Skeletal muscle tissue (tissue), 4 donors: ENCODE data around the gene FXYD4. TPM values are rescaled to one million over a fixed set of nuclear protein-coding genes. Genes with fewer than 3 reads are reported as not detected.

Source experiments
- H3K27ac ChIP-seq: one replicate; pipeline ENCODE4 v1.7.0; 2013; ENCODE audit warnings: mild to moderate bottlenecking, low read depth, low read length, inconsistent platforms
- H3K27me3 ChIP-seq, 3 donors: one replicate each; pipeline ENCODE4 v1.7.0; 2013; ENCODE audit warnings: low read length in 3 of 3; ENCODE audit not compliant: control insufficient read depth in 3 of 3, insufficient read depth in 3 of 3
- H3K36me3 ChIP-seq, 3 donors: one replicate each; pipeline ENCODE4 v1.7.0; 2013; ENCODE audit warnings: low read length in 3 of 3; ENCODE audit not compliant: control insufficient read depth in 3 of 3, insufficient read depth in 3 of 3
- H3K4me1 ChIP-seq, 3 donors: one replicate each; pipeline ENCODE4 v1.7.0; 2013; ENCODE audit warnings: low read length in 3 of 3, mild to moderate bottlenecking in 3 of 3; ENCODE audit not compliant: control insufficient read depth in 3 of 3, insufficient read depth in 3 of 3
- H3K4me3 ChIP-seq, 3 donors: one replicate each; pipeline ENCODE4 v1.7.0; 2013; ENCODE audit warnings: low read length in 3 of 3
- H3K9ac ChIP-seq, 3 donors: one replicate each; pipeline ENCODE4 v1.7.0; 2013; ENCODE audit warnings: low read length in 3 of 3, mild to moderate bottlenecking in 3 of 3, moderate library complexity in 2 of 3, low read depth in 1 of 3
- H3K9me3 ChIP-seq, 3 donors: one replicate each; pipeline ENCODE4 v1.7.0; 2013; ENCODE audit warnings: low read length in 3 of 3; ENCODE audit not compliant: control insufficient read depth in 3 of 3
- total RNA-seq: library from RNA; depleted of rRNA; stranded (reverse); fragments of >200 nt; gene quantifications from one replicate; pipeline ENCODE4 v1.2.3, GENCODE V29; 2014
- donor health status: Osteomylitis.

FXYD4 gene
- total RNA-seq, 1 donor from 2014 or later, result not detected

DNA sequence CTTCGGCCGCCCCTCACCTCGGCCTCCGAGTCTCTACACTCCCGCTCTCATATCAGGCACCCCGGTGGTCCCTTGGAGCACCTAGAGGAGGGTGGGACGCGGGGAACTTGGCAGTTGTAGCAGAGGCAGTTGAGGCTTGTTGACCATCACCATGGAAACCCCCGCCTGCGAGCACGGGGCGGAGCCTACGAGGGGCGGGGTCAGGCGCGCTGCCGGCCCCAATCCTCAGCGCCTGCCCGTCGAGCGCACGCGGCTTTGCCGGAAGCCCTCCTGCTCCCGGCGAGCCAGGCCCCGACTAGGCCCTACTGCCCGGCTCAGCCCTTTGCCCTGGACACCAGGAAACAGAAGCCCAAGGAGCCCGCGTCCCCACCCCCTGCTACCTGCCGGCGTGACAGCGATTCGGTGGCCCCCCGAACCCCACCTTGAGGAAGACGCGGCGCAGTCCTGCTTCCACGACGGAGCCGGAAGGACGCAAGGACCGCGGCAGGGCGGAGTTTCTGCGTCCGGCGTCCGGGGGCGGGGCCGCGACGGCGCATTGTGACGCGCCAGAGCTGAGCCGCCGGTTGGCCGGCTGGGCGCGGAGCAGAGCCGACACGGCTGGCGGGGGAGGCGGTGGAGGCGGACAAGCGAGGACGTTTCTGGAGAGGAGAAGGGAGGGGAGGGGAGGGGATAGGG is 37.4 kb downstream of the FXYD4 start, which contains the start of gene HNRNPF:
Gene HNRNPF (minus strand): TSS at position 477 of the 675 bp plus-strand sequence. CDS start 21,302 bp downstream, outside the sequence.
- peak within 1 kb of the TSS; percentile 99 for H3K27ac ChIP-seq
- no peaks in the 10 kb centered on the region for H3K36me3 ChIP-seq
- peak within 1 kb of the TSS; percentile 88 to 92 (median 89) for H3K4me3 ChIP-seq
- H3K4me1 ChIP-seq, result peaks cover 15 to 27% (median 25%) of the 10 kb centered on the region in 3 donors
- no peaks in the 10 kb centered on the region for H3K27me3 ChIP-seq
- H3K9ac ChIP-seq, result peak within 1 kb of the TSS; percentile 84 to 92 (median 87)
- no peaks in the 10 kb centered on the region for H3K9me3 ChIP-seq

DNA sequence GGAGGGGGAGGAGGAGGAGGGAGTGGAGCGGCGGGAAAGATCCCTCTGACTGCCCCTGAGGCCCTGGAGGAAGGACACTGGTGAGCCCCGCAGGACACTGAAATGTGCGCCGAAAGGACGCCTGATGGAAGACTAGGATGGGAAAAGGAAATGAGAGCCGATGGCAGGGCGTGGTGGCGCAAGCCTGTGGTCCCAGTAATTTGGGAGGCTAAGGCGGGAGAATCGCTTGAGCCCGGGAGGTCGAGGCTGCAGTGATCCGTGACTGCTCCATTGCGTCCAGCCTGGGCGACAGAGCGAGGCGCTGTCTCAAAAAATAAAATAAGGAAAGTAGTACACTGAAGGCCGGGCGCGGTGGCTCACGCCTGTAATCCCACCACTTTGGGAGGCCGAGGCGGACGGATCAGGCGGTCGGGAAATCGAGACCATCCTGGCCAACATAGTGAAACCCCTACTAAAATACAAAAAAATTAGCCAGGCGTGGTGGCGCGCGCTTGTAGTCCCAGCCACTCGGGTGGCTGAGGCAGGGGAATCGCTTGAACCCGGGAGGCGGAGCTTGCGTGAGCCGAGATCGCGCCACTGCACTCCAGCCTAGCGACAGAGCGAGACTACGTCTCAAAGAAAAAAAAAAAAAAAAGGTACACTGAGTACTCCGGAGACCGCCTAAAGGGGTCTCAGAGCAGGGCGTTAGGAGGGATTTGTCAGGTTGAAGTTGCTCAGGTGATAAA is 38.1 kb downstream of the FXYD4 start:
- Histone ChIP-seq H3K27ac (peak overlapping the region; percentile 99), H3K36me3 (no peaks in the 10 kb centered on the region), H3K4me1 (peaks cover 14 to 22% (median 21%) of the 10 kb centered on the region in 3 donors), H3K27me3 (no peaks in the 10 kb centered on the region), H3K9me3 (no peaks in the 10 kb centered on the region), H3K4me3 (peak overlapping the region; percentile 88 to 92 (median 89)), H3K9ac (peak overlapping the region; percentile 74 to 84 (median 83))

DNA sequence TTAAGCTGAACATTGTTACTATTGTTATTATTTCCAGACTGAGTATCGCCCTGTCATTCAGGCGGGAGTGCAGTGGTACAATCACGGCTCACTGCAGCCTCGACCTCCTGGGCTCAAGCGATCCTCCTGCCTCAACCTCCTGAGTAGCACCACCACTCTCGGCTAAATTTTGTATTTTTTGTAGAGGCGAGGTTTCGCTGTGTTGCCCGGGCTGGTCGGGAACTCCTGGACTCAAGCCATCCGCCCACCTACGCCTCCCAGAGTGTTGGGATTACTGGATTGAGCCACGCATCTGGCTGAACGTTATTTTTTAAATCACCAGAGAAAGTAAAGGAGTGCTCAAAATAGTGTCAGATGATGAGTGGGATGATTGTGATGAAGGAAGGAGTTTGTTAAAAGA is 38.9 kb downstream of the FXYD4 start:
- H3K9me3 ChIP-seq, result no peaks in the 10 kb centered on the region
- H3K9ac ChIP-seq, result no peak overlapping the region
- H3K4me1 ChIP-seq, result peaks cover 11 to 19% (median 17%) of the 10 kb centered on the region in 3 donors
- no peak overlapping the region for H3K27ac ChIP-seq
- no peaks in the 10 kb centered on the region for H3K36me3 ChIP-seq
- H3K27me3 ChIP-seq, result no peaks in the 10 kb centered on the region
- no peak overlapping the region for H3K4me3 ChIP-seq

DNA sequence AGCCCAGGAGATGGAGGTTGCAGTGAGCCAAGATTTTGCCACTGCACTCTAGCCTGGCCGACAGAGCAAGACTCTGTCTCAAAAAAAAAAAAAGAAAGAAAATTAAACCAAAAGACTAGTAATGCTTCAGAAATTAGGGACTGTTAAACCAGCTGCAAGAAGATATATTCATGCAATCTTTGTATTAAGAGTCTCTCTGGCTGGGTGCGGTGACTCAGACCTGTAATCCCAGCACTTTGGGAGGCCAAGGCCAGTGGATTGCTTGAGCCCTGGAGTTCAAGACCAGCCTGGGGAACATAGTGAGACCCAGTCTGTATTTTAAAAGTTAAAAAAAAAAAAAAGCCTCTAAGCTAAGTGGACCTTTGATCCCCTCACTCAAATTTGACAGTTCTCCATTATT is 40.1 kb downstream of the FXYD4 start:
- Histone ChIP-seq H3K36me3 (no peaks in the 10 kb centered on the region), H3K4me3 (no peak overlapping the region), H3K27me3 (no peaks in the 10 kb centered on the region), H3K4me1 (peaks cover 0 to 11% (median 8%) of the 10 kb centered on the region in 3 donors), H3K9me3 (no peaks in the 10 kb centered on the region), H3K27ac (no peak overlapping the region), H3K9ac (no peak overlapping the region)

DNA sequence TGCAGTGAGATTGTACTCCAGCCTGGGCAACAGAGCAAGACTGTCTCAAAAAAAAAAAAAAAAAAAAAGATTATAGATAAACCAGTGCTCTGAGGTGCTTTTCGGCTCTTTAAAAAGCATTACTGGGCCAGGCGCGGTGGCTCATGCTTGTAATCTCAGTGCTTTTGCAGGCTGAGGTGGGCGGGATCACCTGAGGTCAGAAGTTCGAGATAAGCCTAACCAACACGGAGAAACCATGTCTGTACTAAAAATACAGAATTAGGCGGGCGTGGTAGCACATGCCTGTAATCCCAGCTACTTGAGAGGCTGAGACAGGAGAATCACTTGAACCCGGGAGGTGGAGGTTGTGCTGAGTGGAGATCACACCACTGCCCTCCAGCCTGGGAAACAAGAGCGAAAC is 44.1 kb downstream of the FXYD4 start:
- H3K9ac ChIP-seq, result no peak overlapping the region
- no peaks in the 10 kb centered on the region for H3K36me3 ChIP-seq
- peaks cover 5 to 7% (median 6%) of the 10 kb centered on the region in 3 donors for H3K4me1 ChIP-seq
- H3K27ac ChIP-seq, result no peak overlapping the region
- H3K27me3 ChIP-seq, result no peaks in the 10 kb centered on the region
- no peak overlapping the region for H3K4me3 ChIP-seq
- H3K9me3 ChIP-seq, result no peaks in the 10 kb centered on the region

DNA sequence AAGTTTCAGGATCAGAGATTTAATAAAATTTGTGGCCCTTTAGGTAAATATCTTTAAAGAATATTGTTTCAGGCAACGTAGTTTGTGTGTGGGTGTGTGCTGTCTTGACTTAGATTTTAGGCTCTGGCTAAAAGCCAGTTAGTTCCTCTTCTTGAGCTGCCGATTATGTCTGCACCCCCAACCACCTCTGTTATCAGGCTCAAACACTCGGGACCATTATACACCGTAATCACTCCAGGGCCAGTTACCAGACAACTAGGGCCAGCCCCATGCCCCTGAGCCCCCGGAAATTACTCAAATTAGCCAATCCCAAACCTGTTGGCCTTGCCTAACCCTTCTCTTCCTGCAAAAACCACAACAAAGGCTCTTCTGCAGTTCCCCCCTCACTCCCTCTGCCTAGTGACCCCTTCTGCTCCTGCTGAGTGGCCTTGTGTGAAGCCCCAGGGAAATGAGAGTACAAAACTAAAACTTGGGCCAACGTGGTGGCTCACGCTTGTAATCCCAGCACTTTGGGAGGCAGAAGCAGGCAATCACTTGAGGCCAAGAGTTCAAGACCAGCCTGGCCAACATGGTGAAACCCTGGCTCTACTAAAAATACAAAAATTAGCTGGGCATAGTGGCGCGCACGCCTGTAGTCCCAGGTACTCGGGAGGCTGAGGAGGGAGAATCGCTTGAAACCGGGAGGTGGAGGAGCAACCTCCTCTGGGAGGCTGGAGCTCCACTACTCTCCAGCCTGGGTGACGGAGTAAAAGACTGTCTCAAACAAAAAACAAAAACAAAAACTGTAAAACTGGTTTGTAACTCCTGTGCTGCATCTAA is 46.7 kb downstream of the FXYD4 start:
- Histone ChIP-seq H3K9ac (no peak overlapping the region), H3K27ac (no peak overlapping the region), H3K36me3 (no peaks in the 10 kb centered on the region), H3K4me3 (no peak overlapping the region), H3K4me1 (peaks cover 6 to 13% (median 12%) of the 10 kb centered on the region in 3 donors), H3K27me3 (no peaks in the 10 kb centered on the region), H3K9me3 (no peaks in the 10 kb centered on the region)

DNA sequence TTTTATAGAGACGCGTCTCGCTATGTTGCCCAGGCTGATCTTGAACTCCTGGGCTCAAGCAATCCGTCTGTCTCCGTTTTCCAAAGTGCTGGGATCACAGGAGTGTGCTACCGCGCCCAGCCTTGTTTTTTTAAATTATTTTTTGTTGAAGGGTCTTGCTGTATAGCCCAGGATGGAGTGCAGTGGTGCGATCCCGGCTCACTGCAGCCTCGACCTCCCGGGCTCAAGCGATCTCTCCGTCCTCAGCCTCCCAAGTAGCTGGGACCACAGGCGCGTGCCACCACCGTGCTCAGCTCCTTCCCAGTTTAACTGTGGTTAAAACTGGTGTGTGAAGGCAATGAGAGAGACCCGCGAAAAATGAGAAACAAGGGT is 48.5 kb downstream of the FXYD4 start:
- H3K4me3 ChIP-seq, result peak overlapping the region; percentile 75 to 83 (median 79)

DNA sequence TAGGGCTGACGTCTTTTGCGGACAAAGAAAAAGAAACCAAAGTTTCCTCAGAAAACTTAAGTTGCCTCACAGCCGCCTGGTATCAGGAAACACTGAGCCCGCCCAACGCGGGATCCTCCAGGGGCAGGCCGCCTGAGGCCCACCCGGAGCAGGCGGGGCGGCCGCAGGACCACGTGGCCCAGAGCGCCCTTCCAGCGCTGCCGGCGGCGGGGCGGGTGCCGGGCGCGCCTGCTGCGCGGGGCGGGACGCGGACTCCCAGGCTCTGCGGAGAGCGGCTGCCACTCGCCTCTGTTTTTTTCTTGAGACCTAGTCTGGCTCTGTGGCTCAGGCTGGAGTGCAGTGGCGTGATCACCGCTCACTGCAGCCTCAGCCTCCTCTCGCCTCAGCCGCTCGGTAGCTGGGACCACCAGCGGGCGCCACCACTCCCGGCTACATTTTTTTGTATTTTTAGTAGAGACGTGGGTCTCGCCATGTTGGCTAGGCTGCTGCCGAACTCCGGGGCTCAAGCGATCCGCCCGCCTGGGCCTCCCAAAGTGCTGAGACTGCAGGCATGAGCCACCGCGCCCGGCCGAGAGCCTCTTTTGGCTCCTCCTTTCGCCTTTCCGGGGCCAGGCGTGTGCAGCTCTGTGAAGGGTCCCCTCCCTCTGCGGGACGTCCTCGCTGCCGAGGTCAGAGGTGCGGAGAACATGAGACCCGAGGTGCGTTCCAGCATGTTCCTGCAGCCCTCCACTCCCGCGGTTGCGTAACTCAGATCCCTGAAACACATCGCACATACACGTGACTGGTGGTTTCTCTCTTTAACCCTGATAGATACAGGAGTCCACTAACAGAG is 49.1 kb downstream of the FXYD4 start:
- no peaks in the 10 kb centered on the region for H3K9me3 ChIP-seq
- no peaks in the 10 kb centered on the region for H3K36me3 ChIP-seq
- H3K9ac ChIP-seq, result peak overlapping the region; percentile 80 to 95 (median 92)
- peaks cover 6 to 13% (median 12%) of the 10 kb centered on the region in 3 donors for H3K4me1 ChIP-seq
- peak overlapping the region; percentile 97 for H3K27ac ChIP-seq
- peak overlapping the region; percentile 75 to 83 (median 79) for H3K4me3 ChIP-seq
- H3K27me3 ChIP-seq, result no peaks in the 10 kb centered on the region

More for the DNA sequence above, 48.5 kb downstream of the FXYD4 start:
- Histone ChIP-seq H3K4me1 (peaks cover 6 to 13% (median 12%) of the 10 kb centered on the region in 3 donors), H3K9me3 (no peaks in the 10 kb centered on the region), H3K27me3 (no peaks in the 10 kb centered on the region), H3K36me3 (no peaks in the 10 kb centered on the region), H3K9ac (peak overlapping the region; percentile 77 to 95 (median 92)), H3K27ac (peak overlapping the region; percentile 97)

DNA sequence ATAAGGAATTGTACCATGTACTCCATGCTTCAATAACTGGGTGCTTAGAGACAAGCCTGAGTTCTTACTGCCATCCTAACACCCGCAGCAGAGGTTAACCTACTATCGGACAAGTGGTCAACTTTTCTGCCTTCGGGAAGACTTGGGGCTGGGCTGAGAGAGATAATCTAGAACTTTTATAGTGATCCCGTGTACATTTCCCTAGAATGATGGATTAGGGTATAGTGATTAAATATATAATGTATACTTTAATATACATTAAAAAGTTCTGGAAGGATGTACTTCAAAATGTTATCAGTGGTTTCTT is 49.7 kb downstream of the FXYD4 start:
- Histone ChIP-seq H3K27me3 (no peaks in the 10 kb centered on the region), H3K9me3 (no peaks in the 10 kb centered on the region), H3K4me1 (peaks cover 6 to 13% (median 12%) of the 10 kb centered on the region in 3 donors), H3K36me3 (no peaks in the 10 kb centered on the region), H3K9ac (peak overlapping the region; percentile 80 to 95 (median 92)), H3K27ac (peak overlapping the region; percentile 97), H3K4me3 (peak overlapping the region; percentile 75 to 83 (median 79))
